ENCODE results near the gene DNAH10. TPM values are rescaled to one million over a fixed set of nuclear protein-coding genes. Genes with fewer than 3 reads are reported as not detected.

DNAH10 gene
- total and polyA plus RNA-seq, 2 of the 4 experiments (the other 2 are of a cell fraction) = 0.18 to 0.22 TPM

DNA sequence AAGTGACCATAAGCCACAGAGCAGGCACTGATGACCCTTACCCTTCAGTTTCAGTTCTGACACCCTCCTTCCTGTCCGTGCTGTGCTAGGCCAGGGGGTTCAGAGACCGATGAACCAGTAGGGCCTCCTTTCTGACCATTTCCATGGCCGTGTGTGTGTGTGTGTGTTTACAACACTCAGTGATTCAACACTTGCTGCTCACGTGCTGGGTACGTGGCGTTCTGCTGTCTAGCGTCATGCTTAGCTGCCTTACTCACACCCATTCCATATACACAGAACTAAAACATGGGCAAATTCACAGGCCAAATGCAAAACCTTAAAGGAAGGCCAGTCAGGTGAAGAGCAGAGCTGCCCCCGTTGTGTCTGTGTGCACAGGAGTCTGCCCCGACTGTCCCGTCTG, 67.5 kb downstream of the DNAH10 start:
- in situ Hi-C loops (cut with MboI; ENCODE audit: low sequenced_read_pairs) (no loop called here), dilution Hi-C loops (cut with HindIII; ENCODE audit: low sequenced_read_pairs, unreplicated experiment) (no loop called here), intact Hi-C loops (cut with micrococcal nuclease) (no loop called here)
- Histone ChIP-seq H2BK15ac (ENCODE audit: low read depth, low read length) (no peak overlapping the region), H2AK5ac (ENCODE audit: low read depth, low read length) (no peak overlapping the region), H4K8ac (ENCODE audit: low read depth in 2 of 2, low read length in 2 of 2) (no peak overlapping the region), H2AFZ (replicated peaks; ENCODE audit: low read length, poor library complexity) (no peak overlapping the region), H4K20me1 (ENCODE audit: insufficient read depth, low read length) (no peaks in the 10 kb centered on the region), H3K4me2 (ENCODE audit: low read depth, low read length) (no peak overlapping the region), H2BK20ac (ENCODE audit: low read depth, low read length) (no peak overlapping the region), H3K4me1 (ENCODE audit: control insufficient read depth, insufficient read depth, low read length) (no peaks in the 10 kb centered on the region), H3K56ac (ENCODE audit: extremely low read depth, insufficient read depth, low read length) (no peak overlapping the region), H3K79me1 (ENCODE audit: low read depth in 1 of 2, low read length in 2 of 2) (no peaks in the 10 kb centered on the region), H3K27ac (ENCODE audit: insufficient read depth, low read length) (no peak overlapping the region), H2BK5ac (ENCODE audit: low read depth, low read length, poor library complexity, severe bottlenecking) (no peak overlapping the region), H2BK120ac (ENCODE audit: low read depth, low read length) (no peak overlapping the region), H3K9me3 (ENCODE audit: control insufficient read depth, insufficient read depth, low read length) (peaks cover 14% of the 10 kb centered on the region), H3K4ac (ENCODE audit: low read depth, low read length) (no peak overlapping the region), H3K14ac (replicated peaks; ENCODE audit: low read depth, low read length) (no peak overlapping the region), H4K5ac (ENCODE audit: low read depth, low read length) (no peak overlapping the region), H3K36me3 (ENCODE audit: control insufficient read depth, insufficient read depth, low read length) (no peaks in the 10 kb centered on the region), H3K18ac (ENCODE audit: low read depth, low read length) (no peak overlapping the region), H3K9ac (ENCODE audit: low read depth, low read length) (no peak overlapping the region), H3K4me3 (ENCODE audit: insufficient read depth, low read depth, low read length) (no peak overlapping the region), H2AK9ac (replicated peaks; ENCODE audit: low read depth, low read length, poor library complexity) (no peak overlapping the region), H3K27me3 (ENCODE audit: control insufficient read depth, insufficient read depth, low read length) (peaks cover 11% of the 10 kb centered on the region), H3K9me1 (ENCODE audit: insufficient read depth, low read length) (no peaks in the 10 kb centered on the region), H4K91ac (ENCODE audit: insufficient read depth, low read depth, low read length) (no peak overlapping the region), H3K23ac (ENCODE audit: low read depth, low read length) (no peak overlapping the region)
- CTCF ChIA-PET = no interaction called here
- no peak for ATAC-seq (ENCODE audit: low read depth)
- TF ChIP-seq SMC3 (IDR thresholded peaks at IDR 0.05; ENCODE audit: low read depth, low read length) = no peak
- TF ChIP-seq RAD21 (IDR thresholded peaks at IDR 0.05; ENCODE audit: low read length) = no peak
- peak; percentile 77 for TF ChIP-seq BHLHE40 (IDR thresholded peaks at IDR 0.05; ENCODE audit: low read depth, low read length)
- TF ChIP-seq RFX5 (IDR thresholded peaks at IDR 0.05; ENCODE audit: low read depth, low read length) = no peak
- no TSS peak for BruUV-seq (replicated peaks)
- POLR2A ChIA-PET (ENCODE audit: unreplicated experiment) = no interaction called here
- DNase-seq = peak; percentile 8
- 100% methylated on average over 2 of the region's 10 CpGs; no CpG with 5 or more reads in 1 of the 2 experiments for WGBS, 2 experiments (ENCODE audit: extremely low coverage in 2 of 2, insufficient read length in 1 of 2)
